Measurements from ENCODE around the gene USP14. TPM values are rescaled to one million over a fixed set of nuclear protein-coding genes. Genes with fewer than 3 reads are reported as not detected.

Gene USP14
- total and polyA plus RNA-seq, 5 donors from 2014 or later, result 35.5 to 48.7 (median 42.9) TPM

GRCh38 chr18:199214-199613 is 40.9 kb downstream of the USP14 start:
- Mint-ChIP-seq H3K9me3 (no peaks in the 10 kb centered on the region), H3K4me3 (no peak overlapping the region), H3K4me1 (peaks cover 0 to 13% (median 4%) of the 10 kb centered on the region in 4 donors), H3K27ac (no peak overlapping the region), H3K36me3 (peaks cover 42% of the 10 kb centered on the region), H3K27me3 (no peaks in the 10 kb centered on the region)
- no peak overlapping the region for H3K27ac ChIP-seq (ENCODE audit: insufficient read depth, low read length, poor library complexity, severe bottlenecking)
- no peaks in the 10 kb centered on the region for H3K9me3 ChIP-seq (ENCODE audit: control insufficient read depth in 2 of 2, low read length in 2 of 2)
- DNase-seq, result no peak
- no peaks in the 10 kb centered on the region for H3K27me3 ChIP-seq (ENCODE audit: control insufficient read depth, insufficient read depth, low read length)
- H3K4me1 ChIP-seq (ENCODE audit: control insufficient read depth, insufficient read depth, low read length, poor library complexity, severe bottlenecking), result no peaks in the 10 kb centered on the region
- H3K36me3 ChIP-seq (ENCODE audit: control insufficient read depth, insufficient read depth, low read length), result peaks cover 71% of the 10 kb centered on the region
- no peak overlapping the region for H3K4me3 ChIP-seq (ENCODE audit: low read depth, low read length)
- no peak for ATAC-seq (ENCODE audit: low read depth in 2 of 2)

GRCh38 chr18:199768-200167 is 41.4 kb downstream of the USP14 start:
- Mint-ChIP-seq H3K27me3 (no peaks in the 10 kb centered on the region), H3K4me1 (peaks cover 2 to 13% (median 4%) of the 10 kb centered on the region in 4 donors), H3K4me3 (peak overlapping the region in 1 of 4 donors; percentile 3)

GRCh38 chr18:210075-210474 is 51.7 kb downstream of the USP14 start:
- DNase-seq (no peak), ATAC-seq (ENCODE audit: low read depth in 2 of 2) (no peak)
- Histone ChIP-seq H3K36me3 (ENCODE audit: control insufficient read depth, insufficient read depth, low read length) (peaks cover 70% of the 10 kb centered on the region), H3K27me3 (ENCODE audit: control insufficient read depth, insufficient read depth, low read length) (no peaks in the 10 kb centered on the region), H3K4me1 (ENCODE audit: control insufficient read depth, insufficient read depth, low read length, poor library complexity, severe bottlenecking) (no peaks in the 10 kb centered on the region), H3K4me3 (ENCODE audit: low read depth, low read length) (no peak overlapping the region), H3K9me3 (ENCODE audit: control insufficient read depth in 2 of 2, low read length in 2 of 2) (no peaks in the 10 kb centered on the region), H3K27ac (ENCODE audit: insufficient read depth, low read length, poor library complexity, severe bottlenecking) (no peak overlapping the region)
- Mint-ChIP-seq H3K9me3 (no peaks in the 10 kb centered on the region), H3K4me1 (peaks cover 0 to 4% (median 2%) of the 10 kb centered on the region in 4 donors), H3K36me3 (peaks cover 47% of the 10 kb centered on the region), H3K4me3 (no peak overlapping the region), H3K27me3 (no peaks in the 10 kb centered on the region), H3K27ac (peak overlapping the region in 1 of 3 donors; percentile 65)

More at GRCh38 chr18:199768-200167, 41.4 kb downstream of the USP14 start:
- Histone ChIP-seq H3K36me3 (ENCODE audit: control insufficient read depth, insufficient read depth, low read length) (peaks cover 75% of the 10 kb centered on the region), H3K4me1 (ENCODE audit: control insufficient read depth, insufficient read depth, low read length, poor library complexity, severe bottlenecking) (no peaks in the 10 kb centered on the region), H3K4me3 (ENCODE audit: low read depth, low read length) (no peak overlapping the region), H3K9me3 (ENCODE audit: control insufficient read depth in 2 of 2, low read length in 2 of 2) (no peaks in the 10 kb centered on the region), H3K27me3 (ENCODE audit: control insufficient read depth, insufficient read depth, low read length) (no peaks in the 10 kb centered on the region), H3K27ac (ENCODE audit: insufficient read depth, low read length, poor library complexity, severe bottlenecking) (no peak overlapping the region)
- ATAC-seq (ENCODE audit: low read depth in 2 of 2) (no peak), DNase-seq (no peak)
- peaks cover 46% of the 10 kb centered on the region for H3K36me3 Mint-ChIP-seq
- H3K27ac Mint-ChIP-seq, result no peak overlapping the region
- no peaks in the 10 kb centered on the region for H3K9me3 Mint-ChIP-seq

- H3K27ac Mint-ChIP-seq, result peak overlapping the region in 1 of 3 donors; percentile 65
- H3K36me3 ChIP-seq (ENCODE audit: control insufficient read depth, insufficient read depth, low read length), result peaks cover 70% of the 10 kb centered on the region
- H3K4me1 Mint-ChIP-seq, result peaks cover 0 to 3% (median 1%) of the 10 kb centered on the region in 4 donors
- no peaks in the 10 kb centered on the region for H3K27me3 ChIP-seq (ENCODE audit: control insufficient read depth, insufficient read depth, low read length)
- no peak for ATAC-seq (ENCODE audit: low read depth in 2 of 2)
- no peak overlapping the region for H3K4me3 Mint-ChIP-seq
- no peaks in the 10 kb centered on the region for H3K9me3 ChIP-seq (ENCODE audit: control insufficient read depth in 2 of 2, low read length in 2 of 2)
- H3K4me3 ChIP-seq (ENCODE audit: low read depth, low read length), result no peak overlapping the region
- no peaks in the 10 kb centered on the region for H3K27me3 Mint-ChIP-seq
- H3K27ac ChIP-seq (ENCODE audit: insufficient read depth, low read length, poor library complexity, severe bottlenecking), result no peak overlapping the region
- peaks cover 47% of the 10 kb centered on the region for H3K36me3 Mint-ChIP-seq
- no peak for DNase-seq
- no peaks in the 10 kb centered on the region for H3K9me3 Mint-ChIP-seq
- H3K4me1 ChIP-seq (ENCODE audit: control insufficient read depth, insufficient read depth, low read length, poor library complexity, severe bottlenecking), result no peaks in the 10 kb centered on the region
These were observed 52.4 kb downstream of the USP14 start for GRCh38 chr18:210733-211132.

DNA sequence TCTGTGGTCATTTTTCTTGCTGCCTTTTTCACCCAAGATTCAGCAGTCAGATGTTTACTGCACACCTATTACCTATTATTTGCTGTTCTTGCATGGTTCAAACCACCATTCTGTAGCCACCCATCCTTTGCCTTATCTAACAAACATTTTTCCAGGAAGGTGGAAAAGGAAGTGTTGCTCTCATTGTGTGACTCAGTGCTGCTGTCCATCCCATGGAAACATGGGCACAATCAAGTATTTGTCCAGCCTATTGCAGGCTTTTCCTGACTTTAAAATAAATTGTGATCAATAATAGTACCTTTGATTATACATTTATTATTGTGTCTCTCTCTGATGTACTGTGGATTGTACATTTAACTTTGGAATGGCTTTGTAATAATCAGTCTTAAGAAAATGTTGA is 53.2 kb downstream of the USP14 start:
- Histone ChIP-seq H3K9me3 (ENCODE audit: control insufficient read depth in 2 of 2, low read length in 2 of 2) (no peaks in the 10 kb centered on the region), H3K36me3 (ENCODE audit: control insufficient read depth, insufficient read depth, low read length) (peaks cover 71% of the 10 kb centered on the region), H3K27ac (ENCODE audit: insufficient read depth, low read length, poor library complexity, severe bottlenecking) (no peak overlapping the region), H3K4me1 (ENCODE audit: control insufficient read depth, insufficient read depth, low read length, poor library complexity, severe bottlenecking) (no peaks in the 10 kb centered on the region), H3K4me3 (ENCODE audit: low read depth, low read length) (no peak overlapping the region), H3K27me3 (ENCODE audit: control insufficient read depth, insufficient read depth, low read length) (no peaks in the 10 kb centered on the region)
- H3K9me3 Mint-ChIP-seq, result no peaks in the 10 kb centered on the region
- H3K4me3 Mint-ChIP-seq, result no peak overlapping the region
- H3K36me3 Mint-ChIP-seq, result peaks cover 43% of the 10 kb centered on the region
- peak overlapping the region in 1 of 3 donors; percentile 65 for H3K27ac Mint-ChIP-seq
- H3K27me3 Mint-ChIP-seq, result no peaks in the 10 kb centered on the region
- no peak for ATAC-seq (ENCODE audit: low read depth in 2 of 2)
- DNase-seq, result no peak
- H3K4me1 Mint-ChIP-seq, result peaks cover 0 to 3% (median 0%) of the 10 kb centered on the region in 4 donors

GRCh38 chr18:212780-213179 is 54.4 kb downstream of the USP14 start:
- Histone ChIP-seq H3K4me1 (ENCODE audit: control insufficient read depth, insufficient read depth, low read length, poor library complexity, severe bottlenecking) (no peaks in the 10 kb centered on the region), H3K9me3 (ENCODE audit: control insufficient read depth in 2 of 2, low read length in 2 of 2) (no peaks in the 10 kb centered on the region), H3K27me3 (ENCODE audit: control insufficient read depth, insufficient read depth, low read length) (no peaks in the 10 kb centered on the region), H3K4me3 (ENCODE audit: low read depth, low read length) (no peak overlapping the region), H3K36me3 (ENCODE audit: control insufficient read depth, insufficient read depth, low read length) (peaks cover 83% of the 10 kb centered on the region), H3K27ac (ENCODE audit: insufficient read depth, low read length, poor library complexity, severe bottlenecking) (peak overlapping the region; percentile 28)
- H3K4me1 Mint-ChIP-seq, result peaks cover 0 to 3% (median 0%) of the 10 kb centered on the region in 4 donors
- peaks cover 0 to 2% (median 0%) of the 10 kb centered on the region in 7 donors for H3K9me3 Mint-ChIP-seq
- no peak overlapping the region for H3K27ac Mint-ChIP-seq
- H3K27me3 Mint-ChIP-seq, result no peaks in the 10 kb centered on the region
- peaks cover 47% of the 10 kb centered on the region for H3K36me3 Mint-ChIP-seq
- ATAC-seq (ENCODE audit: low read depth in 2 of 2) (no peak), DNase-seq (no peak)
- no peak overlapping the region for H3K4me3 Mint-ChIP-seq

DNA sequence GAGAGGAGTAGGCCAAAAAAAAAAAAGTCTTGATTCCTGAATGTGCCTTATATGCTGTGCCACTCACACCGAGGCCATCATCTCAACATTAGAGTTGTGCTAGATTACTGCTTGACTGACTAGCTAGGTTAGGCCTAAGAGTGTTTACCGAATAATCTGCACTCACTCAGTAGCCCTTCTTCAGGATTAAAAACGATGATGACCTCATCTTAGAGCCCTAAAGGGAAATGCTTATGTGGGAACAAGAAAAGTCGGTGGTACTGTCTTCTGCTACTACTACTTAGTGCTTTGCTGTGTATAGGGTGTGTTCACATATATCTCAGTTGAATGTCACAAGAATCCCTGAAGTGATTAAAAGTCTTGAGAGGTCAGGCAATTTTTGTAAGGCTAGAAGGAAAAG is 55.1 kb downstream of the USP14 start:
- ATAC-seq (ENCODE audit: low read depth in 2 of 2), result no peak
- Histone ChIP-seq H3K4me3 (ENCODE audit: low read depth, low read length) (no peak overlapping the region), H3K9me3 (ENCODE audit: control insufficient read depth in 2 of 2, low read length in 2 of 2) (no peaks in the 10 kb centered on the region), H3K36me3 (ENCODE audit: control insufficient read depth, insufficient read depth, low read length) (peaks cover 90% of the 10 kb centered on the region), H3K4me1 (ENCODE audit: control insufficient read depth, insufficient read depth, low read length, poor library complexity, severe bottlenecking) (no peaks in the 10 kb centered on the region), H3K27ac (ENCODE audit: insufficient read depth, low read length, poor library complexity, severe bottlenecking) (no peak overlapping the region), H3K27me3 (ENCODE audit: control insufficient read depth, insufficient read depth, low read length) (no peaks in the 10 kb centered on the region)
- Mint-ChIP-seq H3K4me3 (no peak overlapping the region), H3K27me3 (no peaks in the 10 kb centered on the region), H3K4me1 (peaks cover 0 to 3% (median 0%) of the 10 kb centered on the region in 4 donors), H3K27ac (peak overlapping the region in 1 of 3 donors; percentile 74), H3K9me3 (peaks cover 0 to 2% (median 0%) of the 10 kb centered on the region in 7 donors), H3K36me3 (peaks cover 53% of the 10 kb centered on the region)
- DNase-seq, result no peak

- no peaks in the 10 kb centered on the region for H3K9me3 ChIP-seq (ENCODE audit: control insufficient read depth in 2 of 2, low read length in 2 of 2)
- H3K4me3 ChIP-seq (ENCODE audit: low read depth, low read length), result no peak overlapping the region
- H3K27ac ChIP-seq (ENCODE audit: insufficient read depth, low read length, poor library complexity, severe bottlenecking), result no peak overlapping the region
- Mint-ChIP-seq H3K4me1 (peaks cover 0 to 3% (median 0%) of the 10 kb centered on the region in 4 donors), H3K4me3 (no peak overlapping the region), H3K36me3 (peaks cover 54% of the 10 kb centered on the region), H3K9me3 (peaks cover 0 to 2% (median 0%) of the 10 kb centered on the region in 7 donors), H3K27me3 (no peaks in the 10 kb centered on the region), H3K27ac (peak overlapping the region in 1 of 3 donors; percentile 74)
- ATAC-seq (ENCODE audit: low read depth in 2 of 2), result no peak
- H3K27me3 ChIP-seq (ENCODE audit: control insufficient read depth, insufficient read depth, low read length), result no peaks in the 10 kb centered on the region
- H3K36me3 ChIP-seq (ENCODE audit: control insufficient read depth, insufficient read depth, low read length), result peaks cover 89% of the 10 kb centered on the region
- DNase-seq, result no peak
- no peaks in the 10 kb centered on the region for H3K4me1 ChIP-seq (ENCODE audit: control insufficient read depth, insufficient read depth, low read length, poor library complexity, severe bottlenecking)
These were observed 55.6 kb downstream of the USP14 start for GRCh38 chr18:213966-214365.
